Esophagus muscularis mucosa (tissue), 4 donors: ENCODE data around the gene PERCC1. TPM values are rescaled to one million over a fixed set of nuclear protein-coding genes. Genes with fewer than 3 reads are reported as not detected.
"Not testable (repeated sequence)": the region's sequence is repeated elsewhere in the genome, so short reads cannot be mapped to it uniquely, and the experiment has no call there.

Experiments
- DNase-seq: peaks from one replicate; pipeline ENCODE4 v3.0.0-alpha.2; 2017; ENCODE audit errors: extremely low spot score
- H3K27ac ChIP-seq, 4 donors: fragments of 200-600 bp; sonication (generic); replicated peaks in 1 of 4; 1 replicate in 3 of 4; 2 replicates in 1 of 4; pipeline ENCODE4 v1.5.1; 2016 to 2019; ENCODE audit warnings: mild to moderate bottlenecking in 1 of 4
- H3K27me3 ChIP-seq, 4 donors: fragments of 200-600 bp; sonication (generic); one replicate each; pipeline versions ENCODE4 v1.5.1 to v1.6.0; 2016 to 2019
- H3K36me3 ChIP-seq, 4 donors: fragments of 200-600 bp; sonication (generic); one replicate each; pipeline ENCODE4 v1.5.1; 2016 to 2019
- H3K4me1 ChIP-seq, 4 donors: fragments of 200-600 bp; sonication (generic); one replicate each; pipeline ENCODE4 v1.5.1; 2016 to 2019
- H3K4me3 ChIP-seq, 4 donors: fragments of 200-600 bp; sonication (generic); 1 replicate in 2 of 4; 2 replicates in 2 of 4; pipeline ENCODE4 v1.5.1; 2016 to 2019; ENCODE audit warnings: mild to moderate bottlenecking in 4 of 4, moderate library complexity in 1 of 4
- H3K9me3 ChIP-seq, 4 donors: fragments of 200-600 bp; sonication (generic); 1 replicate in 3 of 4; 2 replicates in 1 of 4; pipeline ENCODE4 v1.5.1; 2016 to 2019
- CTCF ChIP-seq, 3 experiments: fragments of 200-600 bp in 2 of 3; fragments of 450-650 bp in 1 of 3; sonication (generic) in 2 of 3; IDR thresholded peaks; one replicate each; pipeline ENCODE4 v1.5.1; 2017 to 2019; ENCODE audit warnings: antibody characterized with exemption in 3 of 3, mild to moderate bottlenecking in 2 of 3, moderate library complexity in 1 of 3
- EP300 ChIP-seq: sonication (generic); formaldehyde crosslinking; IDR thresholded peaks from one replicate; pipeline ENCODE4 v1.6.1; 2017; ENCODE audit warnings: antibody characterized with exemption
- POLR2A ChIP-seq: fragments of 450-650 bp; IDR thresholded peaks from one replicate; pipeline ENCODE4 v1.6.1; 2017; ENCODE audit warnings: antibody characterized with exemption, moderate library complexity, mild to moderate bottlenecking, low read depth
- POLR2AphosphoS5 ChIP-seq, 2 donors: sonication (generic); formaldehyde crosslinking; IDR thresholded peaks; one replicate each; pipeline ENCODE4 v1.6.1; 2017; ENCODE audit warnings: antibody characterized with exemption in 2 of 2
- WGBS: methylation state at CpG from one replicate; pipeline ENCODE4 v1.1.5; 2018; 5-methylcytosine and 5-hydroxymethylcytosine counted together
- intact Hi-C: fragments of 100-400 bp; cut with DNase I; formaldehyde crosslinking; loops from one replicate; pipeline ENCODE4 v1.15.1; 2023
- total RNA-seq, 4 donors: library from RNA; depleted of rRNA; stranded (reverse); fragments of >200 nt; gene quantifications; one replicate each; pipeline versions ENCODE4 v1.1.0 to v1.2.1, GENCODE V29; 2016

The PERCC1 gene
- total RNA-seq, 4 donors from 2014 or later, result not detected

GRCh38 chr16:1437606-1438005, 6.7 kb downstream of the PERCC1 start:
- DNase-seq, result no peak
- TF ChIP-seq POLR2A, result no peak
- no peak for TF ChIP-seq EP300
- no peak for TF ChIP-seq CTCF (IDR thresholded peaks at IDR 0.05)
- no peak for TF ChIP-seq POLR2AphosphoS5 (IDR thresholded peaks at IDR 0.05)
- WGBS, result 96% methylated on average over 4 of the region's 22 CpGs
- Histone ChIP-seq H3K27ac (no peak overlapping the region), H3K4me3 (no peak overlapping the region), H3K36me3 (peaks cover 0 to 16% (median 8%) of the 10 kb centered on the region in 4 donors), H3K9me3 (no peaks in the 10 kb centered on the region), H3K27me3 (peaks cover 0 to 15% (median 0%) of the 10 kb centered on the region in 4 donors), H3K4me1 (no peaks in the 10 kb centered on the region)
- intact Hi-C loops, result no loop called here

GRCh38 chr16:1438229-1439057, 7.6 kb downstream of the PERCC1 start:
- H3K27ac ChIP-seq, result no peak overlapping the region
- 92% methylated on average over 15 of the region's 35 CpGs for WGBS
- DNase-seq, result no peak
- peaks cover 0 to 7% (median 0%) of the 10 kb centered on the region in 4 donors for H3K27me3 ChIP-seq
- TF ChIP-seq CTCF (IDR thresholded peaks at IDR 0.05) (no peak), EP300 (no peak), POLR2A (no peak)
- H3K4me3 ChIP-seq, result no peak overlapping the region
- intact Hi-C loops, result no loop called here
- no peaks in the 10 kb centered on the region for H3K9me3 ChIP-seq
- H3K36me3 ChIP-seq, result peaks cover 0 to 16% (median 8%) of the 10 kb centered on the region in 4 donors
- no peaks in the 10 kb centered on the region for H3K4me1 ChIP-seq

- TF ChIP-seq POLR2A (no peak), CTCF (IDR thresholded peaks at IDR 0.05) (no peak), EP300 (no peak), POLR2AphosphoS5 (IDR thresholded peaks at IDR 0.05) (no peak)
- intact Hi-C loops, result no loop called here
- H3K36me3 ChIP-seq, result peaks cover 0 to 16% (median 8%) of the 10 kb centered on the region in 4 donors
- H3K27ac ChIP-seq, result no peak overlapping the region
- no peaks in the 10 kb centered on the region for H3K4me1 ChIP-seq
- H3K27me3 ChIP-seq, result no peaks in the 10 kb centered on the region
- H3K9me3 ChIP-seq, result no peaks in the 10 kb centered on the region
- DNase-seq, result no peak
- H3K4me3 ChIP-seq, result no peak overlapping the region
- whole genome bisulfite sequencing, result 88% methylated on average over 6 of the region's 27 CpGs
Measured at GRCh38 chr16:1439058-1439698, 8.3 kb downstream of the PERCC1 start.

DNA sequence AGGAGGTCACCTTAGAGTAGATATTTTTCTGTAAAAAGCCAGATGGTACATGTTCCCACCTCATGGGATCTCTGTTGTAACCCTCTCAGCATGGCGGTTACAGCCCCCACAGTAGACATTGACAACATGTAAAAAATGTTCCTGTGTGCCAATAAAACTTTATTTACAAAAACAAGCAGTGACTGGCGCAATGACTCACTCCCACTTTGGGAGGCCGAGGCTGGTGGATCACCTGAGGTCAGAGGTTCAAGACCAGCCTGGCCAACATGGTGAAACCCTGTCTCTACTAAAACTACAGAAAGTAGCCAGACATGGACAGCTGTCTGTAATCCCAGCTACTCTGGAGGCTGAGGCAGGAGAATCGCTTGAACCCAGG, 8.8 kb downstream of the PERCC1 start:
- H3K9me3 ChIP-seq, H3K27me3 ChIP-seq, intact Hi-C loops, H3K27ac ChIP-seq, DNase-seq, H3K4me1 ChIP-seq, H3K4me3 ChIP-seq: not testable (repeated sequence)
- WGBS, result 100% methylated on average over 3 of the region's 4 CpGs
- peaks cover 0 to 16% (median 8%) of the 10 kb centered on the region in 4 donors for H3K36me3 ChIP-seq

- Histone ChIP-seq H3K27ac (no peak overlapping the region), H3K27me3 (no peaks in the 10 kb centered on the region), H3K36me3 (peaks cover 0 to 25% (median 17%) of the 10 kb centered on the region in 4 donors), H3K4me1 (no peaks in the 10 kb centered on the region), H3K4me3 (no peak overlapping the region), H3K9me3 (no peaks in the 10 kb centered on the region)
- 82% methylated on average over 17 of the region's 22 CpGs for WGBS
- TF ChIP-seq POLR2AphosphoS5 (IDR thresholded peaks at IDR 0.05) (no peak), POLR2A (no peak), CTCF (IDR thresholded peaks at IDR 0.05) (no peak), EP300 (no peak)
- DNase-seq, result no peak
- intact Hi-C loops, result no loop called here
Measured at GRCh38 chr16:1441391-1441829, 10.5 kb downstream of the PERCC1 start.
